T-helper 2 cell treated with Interferon-gamma antibody and Interleukin-4, amounts not matched to agents 5 μg/mL and 100 μg/mL, for 36 hours (primary cell): ENCODE results near the gene ZNF35.
"Not testable (repeated sequence)": the region's sequence is repeated elsewhere in the genome, so short reads cannot be mapped to it uniquely, and the experiment has no call there.

ENCODE experiments used
- DNase-seq: peaks from one replicate; pipeline ENCODE4 v3.0.0; 2021; ENCODE audit warnings: low spot score
- H3K27ac Mint-ChIP-seq: one replicate; pipeline ENCODE4 v1.8.0; 2021; ENCODE audit warnings: mild to moderate bottlenecking, mixed read lengths
- H3K27me3 Mint-ChIP-seq: one replicate; pipeline ENCODE4 v1.8.0; 2021; ENCODE audit warnings: low read depth, mixed read lengths
- H3K36me3 Mint-ChIP-seq: one replicate; pipeline ENCODE4 v1.8.0; 2021; ENCODE audit warnings: low read depth, mixed read lengths
- H3K4me1 Mint-ChIP-seq: one replicate; pipeline ENCODE4 v1.8.0; 2021; ENCODE audit warnings: low read depth, mixed read lengths
- H3K4me3 Mint-ChIP-seq: one replicate; pipeline ENCODE4 v1.8.0; 2022; ENCODE audit warnings: mild to moderate bottlenecking, moderate library complexity, mixed read lengths
- H3K9me3 Mint-ChIP-seq: one replicate; pipeline ENCODE4 v1.8.0; 2021; ENCODE audit warnings: mixed read lengths

The ZNF35 gene

GRCh38 chr3:44665173-44665572 lies 16.6 kb downstream of the ZNF35 start:
- H3K9me3 Mint-ChIP-seq = peaks cover 54% of the 10 kb centered on the region
- H3K36me3 Mint-ChIP-seq = peaks cover 10% of the 10 kb centered on the region

GRCh38 chr3:44666346-44666745 lies 17.8 kb downstream of the ZNF35 start:
- DNase-seq = no peak
- Mint-ChIP-seq H3K36me3 (peaks cover 3% of the 10 kb centered on the region), H3K27ac (no peak overlapping the region), H3K4me1 (no peaks in the 10 kb centered on the region), H3K27me3 (no peaks in the 10 kb centered on the region), H3K9me3 (peaks cover 50% of the 10 kb centered on the region), H3K4me3 (no peak overlapping the region)

More at GRCh38 chr3:44665173-44665572, 16.6 kb downstream of the ZNF35 start:
- no peak overlapping the region for H3K27ac Mint-ChIP-seq
- no peak overlapping the region for H3K4me3 Mint-ChIP-seq
- H3K27me3 Mint-ChIP-seq = no peaks in the 10 kb centered on the region
- DNase-seq = no peak
- H3K4me1 Mint-ChIP-seq = no peaks in the 10 kb centered on the region

GRCh38 chr3:44669760-44670159 lies 21.2 kb downstream of the ZNF35 start:
- H3K27me3 Mint-ChIP-seq = no peaks in the 10 kb centered on the region
- peaks cover 46% of the 10 kb centered on the region for H3K9me3 Mint-ChIP-seq
- DNase-seq = no peak
- H3K4me3 Mint-ChIP-seq = no peak overlapping the region
- H3K27ac Mint-ChIP-seq = no peak overlapping the region
- H3K4me1 Mint-ChIP-seq = no peaks in the 10 kb centered on the region
- no peaks in the 10 kb centered on the region for H3K36me3 Mint-ChIP-seq

- peaks cover 42% of the 10 kb centered on the region for H3K9me3 Mint-ChIP-seq
- H3K27ac Mint-ChIP-seq, H3K4me1 Mint-ChIP-seq, H3K27me3 Mint-ChIP-seq, H3K4me3 Mint-ChIP-seq, H3K36me3 Mint-ChIP-seq, DNase-seq: not testable (repeated sequence)
These were observed 24.9 kb downstream of the ZNF35 start for GRCh38 chr3:44673466-44673865.

- peaks cover 36% of the 10 kb centered on the region for H3K9me3 Mint-ChIP-seq
- H3K36me3 Mint-ChIP-seq = no peaks in the 10 kb centered on the region
- no peak overlapping the region for H3K4me3 Mint-ChIP-seq
These were observed 25.7 kb downstream of the ZNF35 start for GRCh38 chr3:44674211-44674610.

GRCh38 chr3:44678480-44679116 lies 30.1 kb downstream of the ZNF35 start:
- peaks cover 2% of the 10 kb centered on the region for H3K36me3 Mint-ChIP-seq
- H3K27ac Mint-ChIP-seq = no peak overlapping the region
- no peak overlapping the region for H3K4me3 Mint-ChIP-seq
- DNase-seq = no peak
- peaks cover 33% of the 10 kb centered on the region for H3K9me3 Mint-ChIP-seq
- no peaks in the 10 kb centered on the region for H3K4me1 Mint-ChIP-seq
- H3K27me3 Mint-ChIP-seq = no peaks in the 10 kb centered on the region

More at GRCh38 chr3:44674211-44674610, 25.7 kb downstream of the ZNF35 start:
- Mint-ChIP-seq H3K4me1 (no peaks in the 10 kb centered on the region), H3K27ac (no peak overlapping the region), H3K27me3 (no peaks in the 10 kb centered on the region)
- no peak for DNase-seq

GRCh38 chr3:44680921-44681455 lies 32.5 kb downstream of the ZNF35 start:
- DNase-seq = no peak
- H3K36me3 Mint-ChIP-seq = peaks cover 16% of the 10 kb centered on the region
- H3K4me3 Mint-ChIP-seq = no peak overlapping the region
- H3K27ac Mint-ChIP-seq = no peak overlapping the region
- H3K9me3 Mint-ChIP-seq = peaks cover 41% of the 10 kb centered on the region
- peaks cover 3% of the 10 kb centered on the region for H3K4me1 Mint-ChIP-seq
- peaks cover 9% of the 10 kb centered on the region for H3K27me3 Mint-ChIP-seq

- Mint-ChIP-seq H3K9me3 (peaks cover 50% of the 10 kb centered on the region), H3K4me3 (no peak overlapping the region), H3K27ac (no peak overlapping the region), H3K36me3 (peaks cover 16% of the 10 kb centered on the region), H3K4me1 (peaks cover 3% of the 10 kb centered on the region), H3K27me3 (peaks cover 9% of the 10 kb centered on the region)
- DNase-seq = no peak
These were observed 33.8 kb downstream of the ZNF35 start for GRCh38 chr3:44682182-44682896.

GRCh38 chr3:44685128-44685800 lies 36.7 kb downstream of the ZNF35 start:
- peaks cover 63% of the 10 kb centered on the region for H3K9me3 Mint-ChIP-seq
- H3K27ac Mint-ChIP-seq = no peak overlapping the region
- H3K4me1 Mint-ChIP-seq = peaks cover 3% of the 10 kb centered on the region
- H3K4me3 Mint-ChIP-seq = peak overlapping the region; percentile 87
- H3K27me3 Mint-ChIP-seq = peaks cover 9% of the 10 kb centered on the region
- peak; percentile 15 for DNase-seq
- H3K36me3 Mint-ChIP-seq = peaks cover 16% of the 10 kb centered on the region

GRCh38 chr3:44687898-44688297 lies 39.4 kb downstream of the ZNF35 start:
- H3K4me1 Mint-ChIP-seq = peaks cover 3% of the 10 kb centered on the region
- H3K36me3 Mint-ChIP-seq = peaks cover 14% of the 10 kb centered on the region
- no peak for DNase-seq
- no peak overlapping the region for H3K4me3 Mint-ChIP-seq
- H3K27me3 Mint-ChIP-seq = peaks cover 9% of the 10 kb centered on the region
- no peak overlapping the region for H3K27ac Mint-ChIP-seq
- peaks cover 60% of the 10 kb centered on the region for H3K9me3 Mint-ChIP-seq
